Measurements from ENCODE around the gene LSAMP.

Gene LSAMP

DNA sequence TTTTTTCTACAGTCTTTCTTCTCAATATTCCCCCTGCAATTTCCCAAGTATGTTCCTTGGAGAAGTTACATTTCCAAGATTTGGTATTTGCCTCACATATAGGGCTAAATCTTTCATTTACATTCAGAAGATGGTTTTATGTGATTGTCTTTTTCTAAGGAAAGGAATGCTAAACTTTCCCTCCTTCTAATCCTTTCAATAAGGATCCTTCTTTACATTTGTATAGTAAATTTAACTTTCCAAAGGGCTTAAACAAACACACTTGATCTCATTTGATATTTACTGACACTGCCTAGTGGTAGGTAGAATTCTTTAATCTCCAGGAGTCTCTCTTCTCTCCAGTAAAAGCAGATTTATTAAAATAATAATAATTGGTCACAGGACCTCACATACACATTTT, 185.3 kb downstream of the LSAMP start:
- Histone ChIP-seq H3K79me1 (ENCODE audit: low read length) (no peaks in the 10 kb centered on the region), H3K18ac (ENCODE audit: low read length) (no peak overlapping the region), H3K4me3 (ENCODE audit: low read length) (no peak overlapping the region), H4K5ac (ENCODE audit: low read length) (no peak overlapping the region), H3K23ac (ENCODE audit: low read length) (no peak overlapping the region), H3K27ac (ENCODE audit: low read depth, low read length) (no peak overlapping the region), H3K9ac (ENCODE audit: low read length) (no peak overlapping the region), H3K79me2 (ENCODE audit: control insufficient read depth, insufficient read depth, low read length) (no peaks in the 10 kb centered on the region), H2BK15ac (replicated peaks; ENCODE audit: low read depth) (no peak overlapping the region), H3K56ac (ENCODE audit: low read length) (no peak overlapping the region), H3K36me3 (ENCODE audit: control insufficient read depth, insufficient read depth, low read length) (no peaks in the 10 kb centered on the region), H2AK5ac (ENCODE audit: low read length) (no peak overlapping the region), H4K8ac (ENCODE audit: low read depth, low read length) (no peak overlapping the region), H3K4me1 (ENCODE audit: control insufficient read depth, low read depth, low read length) (peaks cover 1% of the 10 kb centered on the region), H3K27me3 (ENCODE audit: insufficient read depth, low read length, poor library complexity) (no peaks in the 10 kb centered on the region), H3K4ac (ENCODE audit: low read depth, low read length) (no peak overlapping the region), H2BK120ac (ENCODE audit: low read depth, low read length) (no peak overlapping the region), H3K4me2 (ENCODE audit: low read length) (no peak overlapping the region), H2BK5ac (ENCODE audit: low read length) (no peak overlapping the region)
- DNase-seq = no peak

DNA sequence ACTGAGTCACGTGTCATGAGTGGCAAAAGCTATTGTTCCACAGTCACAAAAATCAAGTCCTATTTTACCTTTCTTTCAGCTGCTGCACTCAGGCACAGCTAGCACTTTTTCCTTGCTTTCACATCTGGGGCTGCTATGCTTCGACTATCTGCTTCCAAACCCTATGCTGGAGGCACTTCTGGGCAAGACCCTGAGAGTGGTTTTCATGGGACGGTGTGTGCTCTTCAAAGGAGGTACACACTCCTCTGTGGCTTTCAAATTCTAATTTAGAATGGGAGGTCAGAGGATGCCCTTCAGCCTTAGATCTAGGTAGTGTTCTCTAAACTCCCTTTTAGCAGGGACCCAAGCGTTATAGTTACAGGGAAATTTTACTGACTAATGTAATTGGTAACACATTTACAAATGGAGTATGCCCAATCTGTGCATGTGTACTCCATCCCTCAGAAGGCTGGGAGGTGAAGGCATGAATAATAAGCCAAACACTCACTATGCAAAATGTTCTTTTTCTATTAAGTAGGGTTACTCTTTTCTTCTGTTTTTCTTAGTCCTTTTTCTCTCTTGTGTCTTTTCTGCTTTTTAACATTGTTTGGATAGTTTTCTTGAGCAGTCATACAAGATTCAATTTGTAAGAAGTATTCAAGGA, 188.3 kb downstream of the LSAMP start:
- H3K4ac ChIP-seq (ENCODE audit: low read depth, low read length) = no peak overlapping the region
- no peak overlapping the region for H2BK120ac ChIP-seq (ENCODE audit: low read depth, low read length)
- no peaks in the 10 kb centered on the region for H3K4me1 ChIP-seq (ENCODE audit: control insufficient read depth, low read depth, low read length)
- no peak overlapping the region for H2BK15ac ChIP-seq (replicated peaks; ENCODE audit: low read depth)
- H3K23ac ChIP-seq (ENCODE audit: low read length) = no peak overlapping the region
- H2AK5ac ChIP-seq (ENCODE audit: low read length) = no peak overlapping the region
- no peaks in the 10 kb centered on the region for H3K79me2 ChIP-seq (ENCODE audit: control insufficient read depth, insufficient read depth, low read length)
- H2BK5ac ChIP-seq (ENCODE audit: low read length) = no peak overlapping the region
- WGBS (ENCODE audit: extremely low coverage, insufficient coverage, low lambda C conversion rate) = no CpG with 5 or more reads among the region's 4 CpGs
- H3K9ac ChIP-seq (ENCODE audit: low read length) = no peak overlapping the region
- no peak overlapping the region for H3K56ac ChIP-seq (ENCODE audit: low read length)
- H4K8ac ChIP-seq (ENCODE audit: low read depth, low read length) = no peak overlapping the region
- no peak for DNase-seq
- H3K4me3 ChIP-seq (ENCODE audit: low read length) = no peak overlapping the region
- no peaks in the 10 kb centered on the region for H3K27me3 ChIP-seq (ENCODE audit: insufficient read depth, low read length, poor library complexity)
- H3K79me1 ChIP-seq (ENCODE audit: low read length) = no peaks in the 10 kb centered on the region
- no peak overlapping the region for H4K5ac ChIP-seq (ENCODE audit: low read length)
- no peaks in the 10 kb centered on the region for H3K36me3 ChIP-seq (ENCODE audit: control insufficient read depth, insufficient read depth, low read length)
- H3K18ac ChIP-seq (ENCODE audit: low read length) = no peak overlapping the region
- H3K27ac ChIP-seq (ENCODE audit: low read depth, low read length) = no peak overlapping the region
- H3K4me2 ChIP-seq (ENCODE audit: low read length) = no peak overlapping the region

DNA sequence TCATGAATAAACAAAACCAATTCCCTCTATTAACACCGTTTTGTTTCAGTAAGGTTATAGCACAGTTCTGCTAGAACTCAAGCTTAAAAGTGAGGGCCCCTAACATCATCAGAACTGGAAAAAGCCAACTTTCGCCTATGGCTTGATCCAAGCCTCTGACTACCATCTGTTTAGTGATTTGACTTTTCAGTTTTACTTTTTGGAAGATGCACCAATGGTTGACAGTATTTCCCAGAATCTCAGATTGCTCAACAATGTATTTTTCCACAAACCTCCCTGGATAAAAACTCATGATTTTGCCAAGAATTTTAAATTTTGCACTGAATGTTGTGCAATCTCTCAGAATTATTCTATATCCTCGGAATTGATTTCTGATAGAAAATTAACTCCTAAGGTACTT, 190.7 kb downstream of the LSAMP start:
- Histone ChIP-seq H2AK5ac (ENCODE audit: low read length) (no peak overlapping the region), H3K36me3 (ENCODE audit: control insufficient read depth, insufficient read depth, low read length) (no peaks in the 10 kb centered on the region), H3K79me2 (ENCODE audit: control insufficient read depth, insufficient read depth, low read length) (no peaks in the 10 kb centered on the region), H3K4me2 (ENCODE audit: low read length) (no peak overlapping the region), H3K9ac (ENCODE audit: low read length) (no peak overlapping the region), H3K4me1 (ENCODE audit: control insufficient read depth, low read depth, low read length) (no peaks in the 10 kb centered on the region), H3K4ac (ENCODE audit: low read depth, low read length) (no peak overlapping the region), H4K5ac (ENCODE audit: low read length) (no peak overlapping the region), H3K27me3 (ENCODE audit: insufficient read depth, low read length, poor library complexity) (no peaks in the 10 kb centered on the region), H3K23ac (ENCODE audit: low read length) (no peak overlapping the region), H2BK5ac (ENCODE audit: low read length) (no peak overlapping the region), H2BK120ac (ENCODE audit: low read depth, low read length) (no peak overlapping the region), H2BK15ac (replicated peaks; ENCODE audit: low read depth) (no peak overlapping the region), H4K8ac (ENCODE audit: low read depth, low read length) (no peak overlapping the region), H3K4me3 (ENCODE audit: low read length) (no peak overlapping the region), H3K56ac (ENCODE audit: low read length) (no peak overlapping the region), H3K18ac (ENCODE audit: low read length) (no peak overlapping the region), H3K79me1 (ENCODE audit: low read length) (no peaks in the 10 kb centered on the region), H3K27ac (ENCODE audit: low read depth, low read length) (no peak overlapping the region)
- no peak for DNase-seq
- WGBS (ENCODE audit: extremely low coverage, insufficient coverage, low lambda C conversion rate) = no CpG with 5 or more reads among the region's 3 CpGs

DNA sequence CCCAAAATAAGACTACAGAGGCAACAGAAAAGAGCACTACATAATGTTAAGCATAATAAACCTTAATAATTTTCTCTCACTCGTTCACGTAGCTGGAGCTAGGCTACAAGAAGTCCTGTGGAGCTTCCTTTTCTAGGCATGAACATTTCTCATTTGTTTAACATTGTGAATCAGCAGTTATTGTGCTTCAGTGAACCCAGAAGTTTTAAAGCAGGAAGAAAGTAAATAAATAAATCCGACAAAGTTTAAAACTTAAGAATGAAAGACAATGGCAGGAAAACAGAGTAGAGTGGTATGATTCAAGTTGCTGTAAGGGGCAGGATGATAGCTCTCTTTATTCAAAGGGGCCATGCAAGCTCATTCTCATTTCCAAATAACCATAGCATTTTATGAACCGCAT, 191.8 kb downstream of the LSAMP start:
- H3K27ac ChIP-seq (ENCODE audit: low read depth, low read length) = no peak overlapping the region
- H3K79me2 ChIP-seq (ENCODE audit: control insufficient read depth, insufficient read depth, low read length) = no peaks in the 10 kb centered on the region
- H3K56ac ChIP-seq (ENCODE audit: low read length) = no peak overlapping the region
- H3K79me1 ChIP-seq (ENCODE audit: low read length) = no peaks in the 10 kb centered on the region
- H3K4me3 ChIP-seq (ENCODE audit: low read length) = no peak overlapping the region
- no peak overlapping the region for H3K9ac ChIP-seq (ENCODE audit: low read length)
- no peak overlapping the region for H4K5ac ChIP-seq (ENCODE audit: low read length)
- H3K27me3 ChIP-seq (ENCODE audit: insufficient read depth, low read length, poor library complexity) = no peaks in the 10 kb centered on the region
- H3K18ac ChIP-seq (ENCODE audit: low read length) = peak overlapping the region; percentile 39
- no peak overlapping the region for H3K23ac ChIP-seq (ENCODE audit: low read length)
- no CpG with 5 or more reads among the region's 4 CpGs for WGBS (ENCODE audit: extremely low coverage, insufficient coverage, low lambda C conversion rate)
- no peaks in the 10 kb centered on the region for H3K36me3 ChIP-seq (ENCODE audit: control insufficient read depth, insufficient read depth, low read length)
- no peak overlapping the region for H3K4ac ChIP-seq (ENCODE audit: low read depth, low read length)
- no peak overlapping the region for H2AK5ac ChIP-seq (ENCODE audit: low read length)
- no peak overlapping the region for H3K4me2 ChIP-seq (ENCODE audit: low read length)
- no peak overlapping the region for H4K8ac ChIP-seq (ENCODE audit: low read depth, low read length)
- H2BK15ac ChIP-seq (replicated peaks; ENCODE audit: low read depth) = no peak overlapping the region
- no peaks in the 10 kb centered on the region for H3K4me1 ChIP-seq (ENCODE audit: control insufficient read depth, low read depth, low read length)
- H2BK120ac ChIP-seq (ENCODE audit: low read depth, low read length) = no peak overlapping the region
- no peak for DNase-seq
- H2BK5ac ChIP-seq (ENCODE audit: low read length) = no peak overlapping the region

DNA sequence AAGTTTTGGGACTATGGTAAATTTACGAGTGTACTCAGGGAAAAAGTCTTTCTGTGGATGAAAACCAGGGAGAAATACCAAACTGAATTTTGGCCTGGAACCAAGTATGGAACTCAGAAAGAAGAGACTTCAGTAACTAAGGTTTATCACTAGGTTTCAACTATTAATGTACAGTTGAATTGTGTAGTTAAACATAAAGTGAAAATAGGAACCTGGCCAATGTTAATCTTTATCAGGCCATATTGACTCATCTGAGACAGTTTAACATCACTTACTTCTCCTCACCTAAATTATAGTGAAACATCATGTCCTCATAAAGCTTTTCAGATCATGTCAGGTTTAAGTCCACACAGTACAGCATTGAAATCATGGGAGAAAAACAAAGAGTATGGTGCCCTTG, 197.7 kb downstream of the LSAMP start:
- H3K27me3 ChIP-seq (ENCODE audit: insufficient read depth, low read length, poor library complexity) = no peaks in the 10 kb centered on the region
- no peak overlapping the region for H2BK15ac ChIP-seq (replicated peaks; ENCODE audit: low read depth)
- H3K4me2 ChIP-seq (ENCODE audit: low read length) = no peak overlapping the region
- H3K18ac ChIP-seq (ENCODE audit: low read length) = no peak overlapping the region
- H4K5ac ChIP-seq (ENCODE audit: low read length) = no peak overlapping the region
- H3K4me3 ChIP-seq (ENCODE audit: low read length) = no peak overlapping the region
- no peak overlapping the region for H2BK5ac ChIP-seq (ENCODE audit: low read length)
- no peak overlapping the region for H2AK5ac ChIP-seq (ENCODE audit: low read length)
- no peaks in the 10 kb centered on the region for H3K36me3 ChIP-seq (ENCODE audit: control insufficient read depth, insufficient read depth, low read length)
- H3K9ac ChIP-seq (ENCODE audit: low read length) = no peak overlapping the region
- WGBS (ENCODE audit: extremely low coverage, insufficient coverage, low lambda C conversion rate) = no CpG with 5 or more reads among the region's 1 CpG
- no peak overlapping the region for H3K56ac ChIP-seq (ENCODE audit: low read length)
- no peak overlapping the region for H3K4ac ChIP-seq (ENCODE audit: low read depth, low read length)
- no peaks in the 10 kb centered on the region for H3K79me2 ChIP-seq (ENCODE audit: control insufficient read depth, insufficient read depth, low read length)
- no peak overlapping the region for H3K27ac ChIP-seq (ENCODE audit: low read depth, low read length)
- no peak overlapping the region for H4K8ac ChIP-seq (ENCODE audit: low read depth, low read length)
- H3K4me1 ChIP-seq (ENCODE audit: control insufficient read depth, low read depth, low read length) = peaks cover 2% of the 10 kb centered on the region
- no peak for DNase-seq
- no peaks in the 10 kb centered on the region for H3K79me1 ChIP-seq (ENCODE audit: low read length)
- H2BK120ac ChIP-seq (ENCODE audit: low read depth, low read length) = no peak overlapping the region
- no peak overlapping the region for H3K23ac ChIP-seq (ENCODE audit: low read length)

DNA sequence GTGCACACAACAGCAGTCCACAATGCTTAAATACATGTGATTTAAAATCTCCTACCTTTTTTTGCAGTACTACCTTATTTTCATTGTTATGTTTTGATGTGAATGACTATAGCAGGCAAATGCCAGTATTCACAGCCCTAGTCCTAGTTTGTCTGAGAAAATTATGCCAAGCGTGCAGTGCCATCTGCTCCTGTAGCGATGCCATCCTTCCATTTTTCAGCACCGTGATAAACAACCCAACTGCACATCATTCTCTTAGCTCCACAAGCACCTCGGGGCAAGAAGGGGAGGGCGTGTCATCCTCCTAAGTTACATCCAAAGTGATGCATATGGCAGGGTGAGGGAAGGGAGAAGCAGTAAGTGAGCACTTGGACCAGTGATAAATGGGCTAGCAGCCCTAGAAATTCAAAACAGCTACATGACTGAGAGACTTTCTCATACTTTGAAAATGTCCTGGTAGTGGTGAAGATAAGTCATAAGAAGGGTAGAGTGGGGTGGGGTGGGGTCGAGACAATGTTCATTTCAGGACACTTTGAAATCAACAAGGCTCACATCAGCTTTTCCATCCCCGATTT, 198.8 kb downstream of the LSAMP start:
- Histone ChIP-seq H3K4ac (ENCODE audit: low read depth, low read length) (no peak overlapping the region), H3K79me1 (ENCODE audit: low read length) (no peaks in the 10 kb centered on the region), H2BK5ac (ENCODE audit: low read length) (no peak overlapping the region), H3K79me2 (ENCODE audit: control insufficient read depth, insufficient read depth, low read length) (no peaks in the 10 kb centered on the region), H3K4me1 (ENCODE audit: control insufficient read depth, low read depth, low read length) (peaks cover 2% of the 10 kb centered on the region), H3K23ac (ENCODE audit: low read length) (no peak overlapping the region), H4K5ac (ENCODE audit: low read length) (no peak overlapping the region), H3K18ac (ENCODE audit: low read length) (no peak overlapping the region), H3K36me3 (ENCODE audit: control insufficient read depth, insufficient read depth, low read length) (no peaks in the 10 kb centered on the region), H2BK120ac (ENCODE audit: low read depth, low read length) (no peak overlapping the region), H3K27ac (ENCODE audit: low read depth, low read length) (no peak overlapping the region), H3K56ac (ENCODE audit: low read length) (no peak overlapping the region), H3K27me3 (ENCODE audit: insufficient read depth, low read length, poor library complexity) (no peaks in the 10 kb centered on the region), H3K9ac (ENCODE audit: low read length) (no peak overlapping the region), H2BK15ac (replicated peaks; ENCODE audit: low read depth) (no peak overlapping the region), H4K8ac (ENCODE audit: low read depth, low read length) (no peak overlapping the region), H3K4me2 (ENCODE audit: low read length) (no peak overlapping the region), H2AK5ac (ENCODE audit: low read length) (no peak overlapping the region), H3K4me3 (ENCODE audit: low read length) (no peak overlapping the region)
- DNase-seq = no peak
- WGBS (ENCODE audit: extremely low coverage, insufficient coverage, low lambda C conversion rate) = no CpG with 5 or more reads among the region's 7 CpGs

Measured in mesendoderm (in vitro differentiated cells).